A549 (cell line): Measurements from ENCODE around the gene LAMC2. TPM values are rescaled to one million over a fixed set of nuclear protein-coding genes. Genes with fewer than 3 reads are reported as not detected.
A peak's percentile ranks its signal among the peaks of the same experiment; 100 is the strongest.

Experiments
- ATAC-seq, 2 experiments: fragments of 200-7000 bp in 1 of 2; fragments of >200 bp in 1 of 2; cut with Nextera tagmentation in 1 of 2; cut with Tn5 transposase in 1 of 2; 3 replicates each; pipeline versions ENCODE4 v1.8.0 to v1.9.1; 2018 to 2020; ENCODE audit warnings: mild to moderate bottlenecking in 1 of 2, moderate library complexity in 1 of 2
- CTCF ChIA-PET: fragments of 300-600 bp; sonication (Branson Sonifier 250); formaldehyde crosslinking; extraction: SDS; loops from one replicate; lab custom pipeline; 2021; ENCODE audit warnings: antibody characterized with exemption, inconsistent platforms; lab: Yijun Ruan, JAX
- POLR2A ChIA-PET: fragments of 350-600 bp; formaldehyde crosslinking; extraction: SDS; loops from one replicate; lab custom pipeline; 2021; ENCODE audit warnings: antibody characterized with exemption, inconsistent platforms; lab: Yijun Ruan, JAX
- DNase-seq, 2 experiments: peaks; one replicate each; pipeline versions ENCODE4 v3.0.0 to v3.0.0-alpha.2; 2011 to 2016; ENCODE audit warnings: low read depth in 1 of 2, low spot score in 1 of 2
- FAIRE-seq: peaks from 2 replicates; lab custom pipeline; 2011; peaks lifted over from hg19 to GRCh38; lab: Jason Lieb, UNC
- H3K27ac ChIP-seq, 2 experiments: fragments of >200 bp; sonication (Bioruptor Twin); formaldehyde crosslinking; 3 replicates each; pipeline ENCODE4 v1.5.1; 2016 to 2017
- H3K4me1 ChIP-seq: fragments of >200 bp; sonication (Bioruptor Twin); formaldehyde crosslinking; 3 replicates; pipeline ENCODE4 v1.6.1; 2016
- H3K4me2 ChIP-seq: fragments of >200 bp; sonication (Bioruptor Twin); formaldehyde crosslinking; 3 replicates; pipeline ENCODE4 v1.6.1; 2016
- H3K4me3 ChIP-seq: fragments of >200 bp; sonication (Bioruptor Twin); formaldehyde crosslinking; 3 replicates; pipeline ENCODE4 v1.5.1; 2016
- H3K9me3 ChIP-seq: fragments of >200 bp; sonication (Bioruptor Twin); formaldehyde crosslinking; 3 replicates; pipeline ENCODE4 v1.6.1; 2016
- ATOH8 ChIP-seq: fragments of 250-450 bp; sonication (Bioruptor Pico); IDR thresholded peaks from 2 replicates; pipeline ENCODE4 v1.5.0; 2020; ENCODE audit warnings: low read depth, mild to moderate bottlenecking, moderate library complexity
- CBX2 ChIP-seq: fragments of 200-600 bp; sonication (generic); IDR thresholded peaks from 2 replicates; pipeline ENCODE4 v1.6.1; 2016; ENCODE audit warnings: low read depth, mild to moderate bottlenecking, borderline replicate concordance
- CBX8 ChIP-seq: fragments of 200-600 bp; sonication (generic); IDR thresholded peaks from 2 replicates; pipeline ENCODE4 v1.6.1; 2016
- EHMT2 ChIP-seq: fragments of 200-600 bp; sonication (generic); IDR thresholded peaks from 2 replicates; pipeline ENCODE4 v1.6.1; 2016; ENCODE audit warnings: antibody characterized with exemption, low read depth, mild to moderate bottlenecking, moderate library complexity
- ELK1 ChIP-seq: fragments of 150-350 bp; IDR thresholded peaks from 2 replicates; pipeline ENCODE4 v1.6.1; 2014; ENCODE audit warnings: low read depth, mild to moderate bottlenecking, low read length
- HOXB5 ChIP-seq: fragments of 250-450 bp; sonication (Bioruptor Pico); IDR thresholded peaks from 2 replicates; pipeline ENCODE4 v1.5.0; 2020; ENCODE audit warnings: mild to moderate bottlenecking, moderate library complexity
- JUN ChIP-seq, 2 experiments: fragments of >200 bp; sonication (Bioruptor Twin); formaldehyde crosslinking; IDR thresholded peaks; 2 replicates in 1 of 2; 3 replicates in 1 of 2; pipeline ENCODE4 v1.6.1; 2016 to 2017
- KDM1A ChIP-seq: fragments of 200-600 bp; sonication (generic); IDR thresholded peaks from 2 replicates; pipeline ENCODE4 v1.6.1; 2016; ENCODE audit warnings: low read depth, mild to moderate bottlenecking
- KDM5A ChIP-seq: fragments of 200-600 bp; sonication (generic); IDR thresholded peaks from 2 replicates; pipeline ENCODE4 v1.6.1; 2016; ENCODE audit warnings: antibody characterized with exemption, mild to moderate bottlenecking
- MAFK ChIP-seq: fragments of 450-650 bp; IDR thresholded peaks from 2 replicates; pipeline ENCODE4 v1.6.1; 2014; ENCODE audit not compliant: partially characterized antibody
- MYC ChIP-seq: IDR thresholded peaks from 2 replicates; pipeline ENCODE4 v1.6.1; 2012; ENCODE audit warnings: mild to moderate bottlenecking, inconsistent platforms, low read length, improper control_type of control experiment, borderline replicate concordance
- NFE2L2 ChIP-seq: fragments of 150-350 bp; conservative IDR thresholded peaks from 2 replicates; pipeline ENCODE4 v1.6.1; 2014; ENCODE audit warnings: low read length
- PHF8 ChIP-seq: fragments of 200-600 bp; sonication (generic); IDR thresholded peaks from 2 replicates; pipeline ENCODE4 v1.6.1; 2016; ENCODE audit warnings: low read depth, mild to moderate bottlenecking, antibody characterized with exemption, moderate library complexity, borderline replicate concordance
- POLR2A ChIP-seq: IDR thresholded peaks from 2 replicates; pipeline ENCODE4 v1.6.1; 2012; ENCODE audit warnings: mild to moderate bottlenecking, low read length
- RAD21 ChIP-seq, 2 experiments: fragments of >200 bp in 1 of 2; sonication (Bioruptor Twin) in 1 of 2; formaldehyde crosslinking in 1 of 2; IDR thresholded peaks in 1 of 2; conservative IDR thresholded peaks in 1 of 2; 2 replicates in 1 of 2; 3 replicates in 1 of 2; pipeline ENCODE4 v1.6.1; 2012 to 2018; ENCODE audit warnings: inconsistent platforms in 1 of 2
- REST ChIP-seq: fragments of 200-600 bp; sonication (generic); IDR thresholded peaks from 2 replicates; pipeline ENCODE4 v1.6.1; 2016; ENCODE audit warnings: antibody characterized with exemption, mild to moderate bottlenecking, moderate library complexity
- RFX5 ChIP-seq: fragments of 450-650 bp; IDR thresholded peaks from 2 replicates; pipeline ENCODE4 v1.7.1; 2014; ENCODE audit warnings: antibody characterized with exemption, mild to moderate bottlenecking, moderate library complexity
- RNF2 ChIP-seq: fragments of 200-600 bp; sonication (generic); IDR thresholded peaks from 2 replicates; pipeline ENCODE4 v1.6.1; 2016; ENCODE audit warnings: low read depth, mild to moderate bottlenecking, antibody characterized with exemption, moderate library complexity, borderline replicate concordance
- TFCP2L1 ChIP-seq: fragments of 250-450 bp; sonication (Bioruptor Pico); IDR thresholded peaks from 2 replicates; pipeline ENCODE4 v1.5.0; 2021; ENCODE audit warnings: mild to moderate bottlenecking
- ZC3H11A ChIP-seq: fragments of 450-650 bp; IDR thresholded peaks from 2 replicates; pipeline ENCODE4 v1.6.1; 2014; ENCODE audit warnings: antibody characterized with exemption, mild to moderate bottlenecking
- WGBS: methylation state at CpG from one replicate; pipeline ENCODE4 v1.1.6; 2017; ENCODE audit errors: missing lambda C conversion rate; 5-methylcytosine and 5-hydroxymethylcytosine counted together
- polyA plus RNA-seq, 4 experiments: library from polyadenylated mRNA; depleted of rRNA in 3 of 4; stranded (reverse); fragments of >200 nt; fragmentation: RNase III in 1 of 4; extraction: RNeasy Plus Mini Kit Qiagen cat#74134 plus additional on column Dnase treatment in 1 of 4; gene quantifications; 2 replicates in 3 of 4; 3 replicates in 1 of 4; pipeline ENCODE4 v1.2.3, GENCODE V29; 2011 to 2017

Gene LAMC2
- polyA plus RNA-seq, 2 of the 4 experiments (the other 2 are of a cell fraction), result 8.5 to 24.1 TPM

GRCh38 chr1:183235503-183235902 is 49.4 kb downstream of the LAMC2 start:
- POLR2A ChIA-PET, result interaction anchor here (0.9 to 1.3 kb wide), 2 partner anchors 55 to 273 kb away, joined by 4 to 8 read pairs; no protein-coding TSS in a partner anchor
- CTCF ChIA-PET, result interaction anchor here (0.8 to 2.9 kb wide), 45 partner anchors 10 to 281 kb away, joined by 3 to 20 read pairs (median 5); partner anchors contain the start of gene LAMC2
- Histone ChIP-seq H3K4me2 (0 out of 3 replicates have a peak overlapping the region, but pooled peaks have one; percentile 72), H3K4me1 (peaks cover 18% of the 10 kb centered on the region), H3K9me3 (no peaks in the 10 kb centered on the region), H3K27ac (peak overlapping the region in 1 of 2 experiments; percentile 77; a peak in 1 of 6 replicates), H3K4me3 (no peak overlapping the region)
- TF ChIP-seq ELK1 (no peak), KDM5A (no peak), KDM1A (no peak), RFX5 (no peak), PHF8 (no peak), CBX2 (no peak), REST (no peak), TFCP2L1 (CRISPR knock-in tag) (no peak), MAFK (no peak), RNF2 (no peak)
- DNase-seq (no peak), ATAC-seq (no peak), FAIRE-seq (no peak)
- 88% methylated on average over 14 of the region's 14 CpGs for WGBS

- DNase-seq (no peak), FAIRE-seq (no peak), ATAC-seq (no peak)
- H3K27ac ChIP-seq, result no peak overlapping the region
- no peak overlapping the region for H3K4me3 ChIP-seq
- no peaks in the 10 kb centered on the region for H3K9me3 ChIP-seq
- CTCF ChIA-PET, result interaction anchor here (0.9 to 2.9 kb wide), 6 partner anchors 8 to 276 kb away, joined by 3 to 18 read pairs (median 10); no protein-coding TSS in a partner anchor
- TF ChIP-seq JUN (IDR thresholded peaks at IDR 0.05) (no peak), ATOH8 (CRISPR knock-in tag) (no peak), ZC3H11A (no peak), HOXB5 (CRISPR knock-in tag) (no peak), POLR2A (no peak), RAD21 (conservative IDR thresholded peaks at IDR 0.05 in 1 of 2, IDR thresholded peaks at IDR 0.05 in 1 of 2) (no peak), MYC (no peak), CBX8 (no peak), KDM5A (no peak), PHF8 (no peak), EHMT2 (no peak), NFE2L2 (no peak), CBX2 (no peak)
- H3K4me1 ChIP-seq, result peaks cover 11% of the 10 kb centered on the region
- 82% methylated on average over 6 of the region's 6 CpGs for WGBS
- POLR2A ChIA-PET, result no interaction called here
- H3K4me2 ChIP-seq, result no peak overlapping the region
These were observed 50.2 kb downstream of the LAMC2 start for GRCh38 chr1:183236158-183236725.
